Stimulated activated CD8-positive, alpha-beta memory T cell treated with anti-CD3 and anti-CD28 coated beads, Interleukin-4, amount 100 ng/mL, for 48 hours (primary cell): ENCODE data around the gene FAM47E.

Source experiments
- DNase-seq: peaks from one replicate; pipeline ENCODE4 v3.0.0-alpha.2; 2020

The FAM47E gene, protein sequence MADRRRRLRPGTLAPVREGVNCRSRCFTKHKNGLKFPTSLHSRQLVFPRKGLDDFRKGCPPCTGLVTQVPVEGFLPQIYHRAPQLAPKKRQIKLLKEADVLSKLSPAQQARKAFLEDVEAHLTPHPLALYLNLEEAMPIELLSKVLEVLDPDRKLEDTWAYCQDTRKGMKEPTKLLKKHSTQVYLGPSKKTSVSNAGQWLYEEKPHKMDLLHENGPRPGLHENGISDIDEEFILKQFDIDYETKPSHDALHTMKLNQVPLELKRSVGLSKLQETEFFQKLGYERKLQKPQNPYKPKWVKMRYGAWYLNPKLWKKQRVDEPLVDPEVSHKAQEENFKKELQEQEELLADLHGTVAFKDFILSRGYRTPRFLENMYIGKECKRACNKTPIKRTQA

DNA sequence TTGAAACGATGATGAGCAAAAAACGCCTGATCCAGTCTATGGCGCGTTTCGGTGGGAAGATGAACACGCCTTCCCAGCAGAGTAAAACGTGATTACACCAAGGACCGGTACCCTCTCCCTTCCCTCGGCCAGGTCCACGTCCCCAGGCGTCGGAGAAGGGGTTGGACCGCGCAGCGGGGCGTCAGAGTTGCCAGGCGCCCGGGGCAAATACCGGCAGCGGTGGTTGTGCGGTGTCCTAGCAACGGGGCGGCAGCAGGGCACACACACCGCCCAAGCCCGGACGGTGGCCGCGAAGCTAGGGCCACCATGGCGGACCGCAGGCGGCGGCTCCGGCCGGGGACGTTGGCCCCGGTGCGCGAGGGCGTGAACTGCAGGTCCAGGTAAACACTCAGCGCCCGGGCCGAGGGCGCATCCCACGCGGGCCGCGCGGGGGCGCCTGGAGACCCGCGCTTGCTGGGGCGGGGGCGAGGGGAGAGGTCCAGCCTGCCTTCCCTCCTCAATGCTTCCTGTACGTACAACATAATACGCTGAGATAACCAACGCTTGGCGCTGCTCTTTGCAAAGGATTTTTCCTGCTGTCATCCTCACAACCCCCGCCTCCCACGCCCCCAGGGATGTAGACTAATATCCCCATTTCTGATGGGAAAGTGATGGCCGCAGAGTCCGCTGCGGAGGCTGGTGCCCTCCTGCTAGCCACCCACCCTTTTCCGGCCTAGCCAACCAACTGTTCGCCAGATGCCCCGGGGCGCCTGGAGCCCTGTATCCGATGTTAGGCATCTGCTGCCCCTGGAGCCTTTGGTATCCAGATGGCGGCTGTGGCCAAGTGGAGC is at the start of gene FAM47E:
Gene FAM47E (plus strand): TSS at position 281 of the 830 bp plus-strand sequence. CDS start 26 bp downstream, at position 307.
- DNase-seq = peak; percentile 42

GRCh38 chr4:76203541-76203940 is 48.0 kb upstream of the FAM47E start:
- DNase-seq = no peak

DNA sequence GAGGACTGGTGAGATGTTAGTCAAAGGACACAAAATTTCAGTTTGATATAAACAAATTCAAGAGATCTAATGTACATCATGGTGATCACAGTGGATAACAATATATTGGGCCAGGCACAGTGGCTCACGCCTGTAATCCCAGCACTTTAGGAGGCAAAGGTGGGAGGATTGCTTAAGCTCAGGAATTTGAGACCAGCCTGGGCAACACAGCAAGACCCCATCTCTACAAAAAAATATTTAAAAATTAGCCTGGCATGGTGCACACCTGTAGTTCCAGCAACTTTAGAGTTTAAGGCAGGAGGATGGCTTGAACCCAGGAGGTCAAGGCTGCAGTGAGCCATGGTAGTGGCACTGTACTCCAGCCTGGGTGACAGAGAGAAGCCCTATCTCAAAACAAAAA is 46.6 kb upstream of the FAM47E start:
- DNase-seq = no peak

GRCh38 chr4:76205476-76205875 is 46.0 kb upstream of the FAM47E start:
- DNase-seq = no peak

DNA sequence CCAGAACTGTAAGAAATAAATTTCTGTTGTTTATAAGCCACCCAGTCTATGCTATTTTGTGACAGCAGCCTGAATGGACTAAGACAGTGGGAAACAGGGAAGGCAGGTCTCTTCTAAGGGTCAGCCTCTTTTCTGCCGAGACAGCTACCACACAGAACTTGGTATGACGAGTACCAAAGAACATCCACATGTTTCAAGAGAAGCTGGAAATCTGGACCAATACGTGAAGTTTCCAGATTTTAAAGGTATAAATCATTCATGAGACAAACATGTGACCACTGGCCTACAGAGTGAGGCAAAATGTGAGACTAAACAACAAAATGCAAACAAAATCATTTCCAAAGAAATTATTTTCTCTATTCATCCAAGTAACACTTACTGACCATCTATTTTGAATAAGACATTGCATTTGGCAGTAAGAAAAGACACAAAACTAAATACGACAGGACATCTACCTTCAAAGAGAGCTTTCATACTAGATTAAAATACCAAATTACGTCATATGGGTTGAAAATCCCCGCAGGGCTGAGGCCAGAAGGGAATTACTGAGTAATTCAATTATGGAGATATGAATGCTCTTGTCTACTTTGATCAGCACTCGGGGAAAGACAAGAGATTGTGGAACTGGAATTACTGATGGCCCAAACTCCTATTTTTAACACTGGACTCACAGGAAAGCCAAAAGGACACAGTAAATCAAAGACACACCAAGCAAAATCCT is 45.1 kb upstream of the FAM47E start:
- no peak for DNase-seq

DNA sequence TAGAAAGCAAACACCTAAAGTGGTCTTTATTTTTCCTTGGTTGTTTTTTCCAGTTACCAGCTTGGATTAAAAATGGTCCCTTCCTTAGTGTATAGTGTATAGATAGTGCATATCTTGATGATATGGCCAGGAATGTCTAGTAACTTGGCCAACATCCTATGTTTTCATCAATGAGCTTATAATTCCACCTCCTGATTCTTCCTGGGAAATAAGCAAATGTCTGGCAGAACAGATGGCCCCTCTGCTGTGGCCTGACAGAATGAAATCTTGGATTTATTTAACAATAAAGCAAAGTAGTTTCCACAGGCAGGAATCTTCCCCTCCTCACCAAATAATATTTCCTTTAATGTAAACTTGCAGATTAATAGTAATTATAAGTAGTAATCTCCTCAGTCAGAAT is 44.0 kb upstream of the FAM47E start:
- no peak for DNase-seq

DNA sequence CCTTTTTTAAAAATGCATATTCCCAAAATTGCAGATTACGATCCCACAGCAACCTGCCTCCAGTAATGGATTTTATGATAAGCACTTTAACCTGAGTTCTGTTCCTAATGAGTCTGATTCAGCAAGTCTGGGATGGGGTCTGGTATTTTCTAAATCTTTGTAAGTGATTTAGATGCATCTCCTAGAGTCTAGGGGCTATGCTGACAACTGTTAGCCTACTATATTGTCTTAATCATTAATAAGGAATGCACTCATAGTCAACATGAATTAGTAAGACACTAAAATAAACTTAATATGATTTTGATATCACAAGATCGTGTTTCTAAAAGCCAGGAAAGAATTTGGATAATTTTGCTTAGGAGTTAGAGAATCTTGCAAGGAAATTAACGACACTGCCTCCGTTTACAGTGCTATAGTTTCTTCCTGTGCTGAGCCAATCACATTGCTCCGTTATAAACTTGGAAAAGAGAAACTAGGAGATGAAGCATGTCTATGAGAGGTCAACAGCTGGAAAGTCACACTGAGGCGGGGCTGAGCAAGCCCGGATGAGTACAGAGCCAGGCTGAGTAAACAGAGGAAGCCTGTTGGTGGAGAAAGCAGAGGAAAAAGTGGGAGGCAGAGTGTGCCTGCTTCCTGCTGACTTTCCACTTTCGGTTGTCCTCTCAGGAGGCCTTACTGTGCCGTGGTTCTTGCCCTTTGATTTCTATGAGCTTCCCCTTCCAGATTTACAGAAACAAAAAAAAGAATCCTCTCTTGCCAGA is 43.3 kb upstream of the FAM47E start:
- no peak for DNase-seq

- DNase-seq = no peak
These were observed 41.6 kb upstream of the FAM47E start for GRCh38 chr4:76209881-76210280.

DNA sequence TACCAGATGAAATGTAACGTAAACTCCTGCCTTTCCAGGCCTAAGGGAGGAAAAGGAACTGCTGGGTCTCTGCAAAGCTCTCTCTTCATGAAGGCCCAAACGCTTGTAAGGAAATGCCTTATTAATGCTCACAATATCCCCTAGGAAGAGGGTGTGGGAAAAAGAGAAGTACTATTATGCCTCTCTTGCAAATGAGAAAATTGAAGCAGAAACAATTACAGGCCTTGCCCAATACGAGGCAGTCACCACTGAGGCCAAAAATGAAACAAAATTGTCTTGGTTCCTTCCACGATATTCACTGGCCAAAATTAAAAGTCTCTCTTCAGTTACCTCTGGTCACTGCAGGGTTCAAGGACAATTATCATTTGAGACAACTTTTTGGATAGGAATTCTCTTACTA is 41.1 kb upstream of the FAM47E start:
- DNase-seq = no peak

DNA sequence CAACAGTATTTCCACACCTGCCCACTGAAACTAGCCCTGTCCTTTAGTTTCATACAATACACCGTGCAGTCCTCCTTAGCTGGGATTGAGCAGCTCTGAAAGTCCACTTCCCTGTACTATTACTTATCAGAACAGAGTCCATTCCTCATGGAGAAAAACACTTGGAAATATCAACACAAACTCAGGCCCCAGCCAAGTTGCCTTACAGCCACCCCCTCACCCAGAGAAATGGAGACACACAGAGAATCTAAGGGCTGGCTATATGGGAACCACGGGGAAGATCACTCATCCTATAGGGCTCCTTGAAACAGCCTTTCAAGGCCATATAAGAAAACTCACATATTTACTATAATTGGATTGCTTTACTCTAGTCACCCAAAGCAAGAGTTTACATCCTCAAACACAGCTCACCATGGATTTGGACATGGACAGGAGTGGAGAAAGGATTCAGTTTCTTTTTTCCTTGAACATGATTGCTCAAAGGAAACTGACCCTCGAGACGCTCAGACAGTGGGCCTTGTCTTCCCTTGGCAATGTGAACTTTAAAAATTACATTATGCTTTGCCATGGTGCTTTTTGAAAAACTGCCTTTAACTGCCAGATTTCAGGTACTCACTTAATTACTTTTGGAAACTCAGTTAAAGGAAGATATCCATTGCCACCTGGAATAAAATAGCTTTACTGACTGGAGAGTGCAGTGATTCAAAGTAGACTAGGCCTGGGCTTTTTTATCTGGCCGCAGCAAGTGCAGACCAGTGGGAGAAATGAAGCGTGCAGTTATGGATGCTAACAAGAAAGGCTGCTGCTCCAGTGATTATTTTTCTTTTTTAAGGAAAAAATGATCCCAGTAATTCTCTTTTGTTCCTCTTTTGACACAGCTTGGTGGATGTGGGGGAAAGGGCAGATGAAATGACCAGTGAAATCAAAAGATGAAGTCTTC is 39.5 kb upstream of the FAM47E start:
- DNase-seq = no peak

- DNase-seq = peak; percentile 49
These were observed 38.6 kb upstream of the FAM47E start for GRCh38 chr4:76212851-76213414.

DNA sequence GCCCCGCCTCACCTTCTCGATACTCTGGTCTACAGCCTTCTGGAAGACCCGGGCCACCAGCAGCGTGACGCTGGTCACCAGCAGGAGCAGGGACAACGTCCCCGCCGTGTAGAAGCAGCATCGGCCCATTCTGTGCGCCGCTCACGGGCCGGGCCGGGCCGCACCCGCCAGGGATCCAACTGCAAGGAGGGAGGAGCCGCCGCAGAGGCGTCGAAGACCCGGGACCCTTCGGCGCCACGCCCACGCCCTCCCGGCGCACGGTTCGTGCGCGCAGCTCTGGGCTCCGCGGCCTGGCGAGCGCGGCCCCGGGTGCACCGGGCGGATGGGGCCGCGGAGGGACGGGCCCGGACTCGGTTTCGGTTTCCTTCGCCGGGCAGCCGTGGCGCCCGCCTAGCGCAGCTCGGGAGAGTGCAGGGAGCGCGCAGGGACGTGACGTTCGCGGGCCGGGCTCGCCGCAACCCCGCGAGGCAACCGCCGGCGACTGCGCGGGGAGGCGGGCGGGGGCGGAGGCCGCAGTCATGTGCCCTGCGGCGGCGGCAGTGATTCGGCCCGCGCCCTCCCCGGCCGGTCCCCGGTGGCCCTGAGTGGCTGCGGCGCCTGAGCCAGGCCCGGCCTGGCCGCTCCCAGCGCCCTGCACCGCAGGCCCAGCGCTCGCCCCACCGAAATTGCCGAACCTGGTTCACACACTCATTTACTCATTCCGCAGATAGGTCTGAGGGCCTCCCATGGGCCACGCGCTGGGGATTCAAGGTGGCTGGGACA is 37.9 kb upstream of the FAM47E start, which contains the start of gene SCARB2:
Gene SCARB2 (minus strand): TSS at position 410 of the 762 bp plus-strand sequence. CDS start 281 bp downstream, at position 129.
- peak; percentile 73 for DNase-seq

DNA sequence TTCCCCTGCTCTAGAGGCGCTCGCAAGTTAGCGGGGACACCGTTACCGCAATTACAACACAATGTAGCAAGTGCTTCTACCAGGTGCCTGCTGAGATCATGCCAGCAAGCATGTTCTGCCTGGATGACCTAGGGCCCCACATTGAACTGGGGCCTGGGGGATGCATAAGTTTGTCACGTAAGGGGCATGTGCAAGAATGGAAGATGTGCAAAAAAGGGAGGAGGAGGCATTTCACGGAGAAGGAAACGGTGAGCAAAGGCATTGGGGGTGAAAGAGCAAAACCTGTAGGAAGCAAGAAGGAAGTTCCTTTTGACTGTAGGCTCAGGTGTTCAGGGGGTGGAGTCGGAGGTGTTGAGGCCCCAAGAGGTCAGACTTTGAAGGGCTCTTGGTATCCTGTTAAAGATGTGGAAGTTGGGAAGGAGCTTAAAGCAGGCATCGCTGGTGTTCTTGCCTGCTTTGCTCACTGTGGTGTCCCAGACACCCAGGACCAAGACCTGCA is 37.3 kb upstream of the FAM47E start:
- DNase-seq = no peak

- DNase-seq = no peak
These were observed 36.4 kb upstream of the FAM47E start for GRCh38 chr4:76215077-76215476.

GRCh38 chr4:76216524-76216923 is 35.0 kb upstream of the FAM47E start:
- DNase-seq = no peak

- DNase-seq = no peak
These were observed 34.3 kb upstream of the FAM47E start for GRCh38 chr4:76216975-76217814.

- no peak for DNase-seq
These were observed 32.0 kb upstream of the FAM47E start for GRCh38 chr4:76219299-76220055.

- DNase-seq = no peak
These were observed 27.4 kb upstream of the FAM47E start for GRCh38 chr4:76224171-76224570.
